Prostate gland (tissue), 2 donors: ENCODE results near the gene MPL.

ENCODE experiments used
- CTCF ChIP-seq, 4 experiments: fragments of 200-600 bp in 2 of 4; fragments of 450-650 bp in 2 of 4; sonication (generic) in 2 of 4; IDR thresholded peaks; 1 replicate in 3 of 4; 2 replicates in 1 of 4; pipeline ENCODE4 v1.5.1; 2016 to 2019; ENCODE audit warnings: antibody characterized with exemption in 4 of 4, mild to moderate bottlenecking in 2 of 4, moderate library complexity in 2 of 4
- POLR2A ChIP-seq: fragments of 450-650 bp; IDR thresholded peaks from one replicate; pipeline ENCODE4 v1.6.1; 2016; ENCODE audit warnings: antibody characterized with exemption, mild to moderate bottlenecking

GRCh38 chr1:43312212-43312623 is 25.4 kb upstream of the MPL start:
- TF ChIP-seq POLR2A (no peak), CTCF (IDR thresholded peaks at IDR 0.05) (no peak)
